Middle frontal gyrus (tissue), 1 donor: ENCODE measurements around the gene ABCC4.

ENCODE experiments used
- DNase-seq: peaks from one replicate; pipeline ENCODE4 v3.0.0-alpha.2; 2015; ENCODE audit warnings: low spot score; ENCODE audit errors: extremely low spot score

ABCC4 gene

GRCh38 chr13:95123726-95124125, 177.5 kb downstream of the ABCC4 start:
- DNase-seq, result no peak

GRCh38 chr13:95122063-95122462, 179.2 kb downstream of the ABCC4 start:
- DNase-seq, result no peak

GRCh38 chr13:95121516-95121915, 179.7 kb downstream of the ABCC4 start:
- no peak for DNase-seq

- DNase-seq, result no peak
Measured at GRCh38 chr13:95120650-95121049, 180.6 kb downstream of the ABCC4 start.

- no peak for DNase-seq
Measured at GRCh38 chr13:95118541-95119324, 182.5 kb downstream of the ABCC4 start.

GRCh38 chr13:95117092-95117491, 184.2 kb downstream of the ABCC4 start:
- no peak for DNase-seq

- DNase-seq, result no peak
Measured at GRCh38 chr13:95115525-95115924, 185.7 kb downstream of the ABCC4 start.

GRCh38 chr13:95113601-95114000, 187.7 kb downstream of the ABCC4 start:
- no peak for DNase-seq

GRCh38 chr13:95112883-95113282, 188.4 kb downstream of the ABCC4 start:
- no peak for DNase-seq

- DNase-seq, result no peak
Measured at GRCh38 chr13:95111608-95112007, 189.6 kb downstream of the ABCC4 start.

GRCh38 chr13:95106562-95106961, 194.7 kb downstream of the ABCC4 start:
- DNase-seq, result no peak

- DNase-seq, result no peak
Measured at GRCh38 chr13:95100525-95101433, 200.5 kb downstream of the ABCC4 start.

GRCh38 chr13:95099541-95099940, 201.7 kb downstream of the ABCC4 start:
- no peak for DNase-seq

- no peak for DNase-seq
Measured at GRCh38 chr13:95098916-95099315, 202.3 kb downstream of the ABCC4 start.

- DNase-seq, result no peak
Measured at GRCh38 chr13:95091755-95092154, 209.5 kb downstream of the ABCC4 start.

GRCh38 chr13:95087746-95088305, 213.4 kb downstream of the ABCC4 start:
- DNase-seq, result no peak

- no peak for DNase-seq
Measured at GRCh38 chr13:95086761-95087160, 214.5 kb downstream of the ABCC4 start.

GRCh38 chr13:95083758-95084157, 217.5 kb downstream of the ABCC4 start:
- no peak for DNase-seq

GRCh38 chr13:95083066-95083465, 218.2 kb downstream of the ABCC4 start:
- no peak for DNase-seq

GRCh38 chr13:95075506-95075905, 225.7 kb downstream of the ABCC4 start:
- DNase-seq, result no peak

- DNase-seq, result no peak
Measured at GRCh38 chr13:95074820-95075219, 226.4 kb downstream of the ABCC4 start.

GRCh38 chr13:95073747-95074311, 227.4 kb downstream of the ABCC4 start:
- no peak for DNase-seq
